LNCaP clone FGC (cell line): ENCODE data around the gene UNC13B.

Experiments used
- DNase-seq: peaks from one replicate; pipeline ENCODE4 v3.0.0-alpha.2; 2011; ENCODE audit warnings: low read depth
- H3K4me3 ChIP-seq: 2 replicates; pipeline ENCODE4 v1.5.1; 2011; ENCODE audit warnings: mild to moderate bottlenecking, low read depth, low read length, control low read depth
- CTCF ChIP-seq: IDR thresholded peaks from 2 replicates; pipeline ENCODE4 v1.5.1; 2012; ENCODE audit warnings: mild to moderate bottlenecking; ENCODE audit not compliant: control insufficient read depth, insufficient read depth; ENCODE audit errors: extremely low read depth

The UNC13B gene

GRCh38 chr9:35293376-35293964 lies 131.7 kb downstream of the UNC13B start:
- no peak for TF ChIP-seq CTCF
- no peak overlapping the region for H3K4me3 ChIP-seq
- DNase-seq: no peak

- no peak for DNase-seq
These were observed 132.3 kb downstream of the UNC13B start for GRCh38 chr9:35294066-35294465.

GRCh38 chr9:35294556-35294955 lies 132.7 kb downstream of the UNC13B start:
- H3K4me3 ChIP-seq: no peak overlapping the region
- no peak for DNase-seq
- no peak for TF ChIP-seq CTCF

More at GRCh38 chr9:35294066-35294465, 132.3 kb downstream of the UNC13B start:
- no peak for TF ChIP-seq CTCF
- H3K4me3 ChIP-seq: no peak overlapping the region

GRCh38 chr9:35295369-35296036 lies 133.7 kb downstream of the UNC13B start:
- no peak for DNase-seq
- TF ChIP-seq CTCF: no peak
- H3K4me3 ChIP-seq: no peak overlapping the region

GRCh38 chr9:35303567-35303966 lies 141.8 kb downstream of the UNC13B start:
- no peak for DNase-seq
- no peak for TF ChIP-seq CTCF
- H3K4me3 ChIP-seq: no peak overlapping the region

- no peak overlapping the region for H3K4me3 ChIP-seq
- DNase-seq: no peak
- TF ChIP-seq CTCF: no peak
These were observed 144.5 kb downstream of the UNC13B start for GRCh38 chr9:35306283-35306682.

- no peak for DNase-seq
- no peak for TF ChIP-seq CTCF
- no peak overlapping the region for H3K4me3 ChIP-seq
These were observed 146.5 kb downstream of the UNC13B start for GRCh38 chr9:35308316-35308715.
